ENCODE measurements around the gene MAF. TPM values are rescaled to one million over a fixed set of nuclear protein-coding genes. Genes with fewer than 3 reads are reported as not detected.

Gene MAF
- total RNA-seq, 1 donor from 2014 or later, result 7.3 TPM

DNA sequence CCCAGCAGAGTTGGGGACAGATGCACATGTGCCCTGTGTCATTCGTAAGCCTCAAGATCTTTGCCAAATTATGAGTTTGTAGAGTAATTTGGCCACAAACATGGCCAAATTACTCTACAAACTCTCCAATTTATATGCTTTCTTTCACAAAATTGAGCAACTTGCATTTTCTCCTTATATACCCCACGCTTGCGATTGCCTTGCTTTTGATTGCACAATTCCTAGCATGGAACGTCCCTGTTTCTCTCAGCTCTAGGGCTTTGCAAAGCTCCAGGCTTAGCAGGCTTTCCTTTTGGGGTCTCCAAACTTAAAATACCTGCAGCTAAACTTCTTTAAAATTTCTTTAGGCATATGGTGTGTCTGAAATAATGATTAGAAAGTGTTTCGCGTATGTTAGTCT lies 28.5 kb upstream of the MAF start:
- H3K4me3 ChIP-seq (ENCODE audit: low read depth, low read length), result no peak overlapping the region
- DNase-seq (ENCODE audit: low read depth), result no peak
- no peak for TF ChIP-seq CTCF (conservative IDR thresholded peaks at IDR 0.05; ENCODE audit: low read depth, low read length)

DNA sequence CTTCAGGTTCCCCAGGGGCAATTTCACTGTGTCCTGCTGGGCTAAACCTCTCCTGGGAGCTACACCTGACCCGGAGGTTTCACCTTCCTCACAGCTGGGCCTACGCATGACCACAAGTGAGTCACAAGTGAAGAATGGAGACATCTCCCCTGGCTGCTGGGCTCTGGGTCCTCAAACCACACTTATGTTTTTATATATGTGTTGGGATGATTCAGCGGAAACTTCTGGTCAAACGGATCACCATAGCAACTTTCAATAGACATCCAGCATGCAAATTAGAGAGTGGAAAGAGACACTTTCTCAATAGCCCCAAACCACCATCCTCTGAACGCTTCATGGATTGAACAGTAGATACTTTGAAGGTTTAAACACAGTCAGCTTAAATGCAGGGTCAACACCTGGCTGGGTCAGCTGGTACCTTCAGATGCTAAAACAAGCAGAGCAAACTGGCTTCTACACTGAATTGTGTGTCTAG lies 28.0 kb upstream of the MAF start:
- no peak for TF ChIP-seq CTCF (conservative IDR thresholded peaks at IDR 0.05; ENCODE audit: low read depth, low read length)
- DNase-seq (ENCODE audit: low read depth), result no peak
- H3K4me3 ChIP-seq (ENCODE audit: low read depth, low read length), result no peak overlapping the region

GRCh38 chr16:79627092-79627491 lies 26.6 kb upstream of the MAF start:
- H3K4me3 ChIP-seq (ENCODE audit: low read depth, low read length), result no peak overlapping the region
- TF ChIP-seq CTCF (conservative IDR thresholded peaks at IDR 0.05; ENCODE audit: low read depth, low read length), result no peak
- no peak for DNase-seq (ENCODE audit: low read depth)

- no peak for DNase-seq (ENCODE audit: low read depth)
- no peak for TF ChIP-seq CTCF (conservative IDR thresholded peaks at IDR 0.05; ENCODE audit: low read depth, low read length)
- H3K4me3 ChIP-seq (ENCODE audit: low read depth, low read length), result no peak overlapping the region
Measured at GRCh38 chr16:79625738-79626137, 25.2 kb upstream of the MAF start.

GRCh38 chr16:79623824-79624223 lies 23.3 kb upstream of the MAF start:
- H3K4me3 ChIP-seq (ENCODE audit: low read depth, low read length), result no peak overlapping the region
- no peak for TF ChIP-seq CTCF (conservative IDR thresholded peaks at IDR 0.05; ENCODE audit: low read depth, low read length)
- DNase-seq (ENCODE audit: low read depth), result no peak

DNA sequence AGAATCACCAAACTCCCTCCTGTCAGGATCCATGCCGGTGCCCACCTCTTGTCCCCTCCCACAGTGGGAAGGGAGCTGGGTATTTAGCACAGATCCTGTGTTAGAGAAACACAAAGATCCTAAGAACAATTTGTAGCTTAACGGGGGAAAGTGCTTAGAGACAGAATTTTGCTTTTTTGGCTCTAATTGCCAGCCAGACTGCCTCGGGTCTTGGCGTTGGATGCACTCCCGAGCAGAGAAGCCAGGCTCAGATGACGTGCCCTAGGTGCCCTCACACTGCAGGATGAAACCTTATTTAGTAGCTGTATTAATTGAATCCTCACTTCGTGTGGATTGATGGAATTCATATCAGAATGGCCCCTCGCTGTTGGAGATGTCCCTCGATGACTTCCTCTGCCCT lies 22.5 kb upstream of the MAF start:
- DNase-seq (ENCODE audit: low read depth), result no peak
- no peak overlapping the region for H3K4me3 ChIP-seq (ENCODE audit: low read depth, low read length)
- TF ChIP-seq CTCF (conservative IDR thresholded peaks at IDR 0.05; ENCODE audit: low read depth, low read length), result no peak

DNA sequence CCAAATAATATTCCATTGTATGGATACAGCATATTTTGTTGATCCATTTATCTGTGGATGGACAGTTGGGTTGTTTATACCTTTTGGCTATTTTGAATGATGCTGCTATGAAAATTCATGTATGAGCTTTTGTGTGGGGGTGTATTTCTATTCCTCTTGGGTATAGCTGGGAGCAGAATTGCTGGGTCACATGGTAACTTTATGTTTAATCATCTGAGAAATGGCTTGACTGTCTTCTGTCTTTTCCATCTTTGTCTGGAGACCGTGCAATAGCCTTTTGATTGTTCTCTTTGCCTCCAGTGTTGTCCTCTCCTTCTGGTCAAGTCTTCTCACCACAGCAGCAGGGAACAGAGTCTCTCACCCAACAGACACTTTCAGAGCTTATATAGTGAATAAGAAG lies 20.5 kb upstream of the MAF start:
- H3K4me3 ChIP-seq (ENCODE audit: low read depth, low read length), result no peak overlapping the region
- no peak for TF ChIP-seq CTCF (conservative IDR thresholded peaks at IDR 0.05; ENCODE audit: low read depth, low read length)
- no peak for DNase-seq (ENCODE audit: low read depth)
